Osteoblast (primary cell): ENCODE results near the gene OR10T2. TPM values are rescaled to one million over a fixed set of nuclear protein-coding genes. Genes with fewer than 3 reads are reported as not detected.
"Not testable (repeated sequence)": the region's sequence is repeated elsewhere in the genome, so short reads cannot be mapped to it uniquely, and the experiment has no call there.

ENCODE experiments used
- DNase-seq: peaks from one replicate; pipeline ENCODE4 v3.0.0; 2011; ENCODE audit warnings: low spot score, mixed read lengths; ENCODE audit not compliant: insufficient read length; ENCODE audit errors: missing footprints
- H2AFZ ChIP-seq: 2 replicates; pipeline ENCODE4 v1.6.0; 2011; ENCODE audit warnings: mild to moderate bottlenecking, low read length
- H3K27ac ChIP-seq: 2 replicates; pipeline ENCODE4 v1.5.1; 2011; ENCODE audit warnings: mild to moderate bottlenecking, low read depth, low read length, moderate library complexity
- H3K27me3 ChIP-seq: 2 replicates; pipeline ENCODE4 v1.6.0; 2012; ENCODE audit warnings: mild to moderate bottlenecking, control low read depth, inconsistent platforms, low read length, moderate library complexity; ENCODE audit not compliant: insufficient read depth
- H3K36me3 ChIP-seq: 2 replicates; pipeline ENCODE4 v1.5.1; 2011; ENCODE audit warnings: mild to moderate bottlenecking, low read length, control low read depth, moderate library complexity; ENCODE audit not compliant: insufficient read depth
- H3K4me1 ChIP-seq: 2 replicates; pipeline ENCODE4 v1.5.1; 2011; ENCODE audit warnings: mild to moderate bottlenecking, low read length, control low read depth, moderate library complexity; ENCODE audit not compliant: insufficient read depth
- H3K4me2 ChIP-seq: 2 replicates; pipeline ENCODE4 v1.6.0; 2011; ENCODE audit warnings: mild to moderate bottlenecking, low read length; ENCODE audit not compliant: insufficient read depth
- H3K4me3 ChIP-seq: fragments of 200-600 bp; sonication (generic); 3 replicates; pipeline ENCODE4 v1.5.1; 2012; ENCODE audit warnings: mild to moderate bottlenecking, low read length, inconsistent platforms; ENCODE audit not compliant: insufficient read depth
- H3K79me2 ChIP-seq: 2 replicates; pipeline ENCODE4 v1.6.0; 2012; ENCODE audit warnings: mild to moderate bottlenecking, low read length, control low read depth, inconsistent platforms; ENCODE audit not compliant: insufficient read depth
- H3K9me3 ChIP-seq: 2 replicates; pipeline ENCODE4 v1.5.1; 2011; ENCODE audit warnings: low read depth, low read length, control low read depth
- H4K20me1 ChIP-seq: 2 replicates; pipeline ENCODE4 v1.6.0; 2012; ENCODE audit warnings: mild to moderate bottlenecking, low read length, control low read depth; ENCODE audit not compliant: insufficient read depth
- CTCF ChIP-seq: IDR thresholded peaks from 2 replicates; pipeline ENCODE4 v1.5.1; 2011; ENCODE audit warnings: mild to moderate bottlenecking, low read depth, low read length, moderate library complexity; ENCODE audit errors: extremely low read depth
- total RNA-seq: library from RNA; depleted of rRNA; stranded (reverse); fragments of >200 nt; gene quantifications from 2 replicates; pipeline ENCODE4 v1.2.3, GENCODE V29; 2012

Gene OR10T2
- total RNA-seq, result not detected in 2 replicates

DNA sequence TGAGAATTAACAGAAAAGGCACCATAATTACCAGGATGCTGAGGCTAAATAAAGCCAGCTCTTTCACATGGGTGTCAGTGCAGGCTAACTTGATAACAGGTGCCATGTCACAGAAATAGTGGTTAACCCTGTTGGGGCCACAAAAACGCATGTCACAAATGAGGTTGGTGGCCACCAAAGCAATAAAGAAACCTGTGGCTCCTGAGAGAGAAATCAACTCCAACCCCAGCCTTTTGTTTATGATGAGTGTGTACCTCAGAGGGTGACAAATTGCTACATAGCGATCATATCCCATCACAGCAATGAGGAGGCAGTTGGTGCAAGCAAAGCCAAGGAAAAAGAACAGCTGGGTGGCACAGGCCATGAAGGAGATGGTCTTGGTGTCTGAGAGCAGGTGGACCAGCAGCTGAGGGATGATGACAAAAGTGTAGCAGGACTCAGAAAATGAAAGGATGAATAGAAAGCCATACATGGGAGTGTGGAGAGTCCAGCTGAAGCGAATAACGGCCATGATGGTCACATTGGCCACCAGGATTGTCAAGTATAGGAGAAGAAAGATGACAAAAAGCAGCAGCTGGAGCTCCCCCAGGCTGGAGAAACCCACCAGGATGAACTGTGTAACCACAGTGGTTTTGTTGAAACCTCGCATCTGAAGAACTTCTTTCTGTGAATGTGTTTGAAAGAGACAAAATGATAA is at the start of gene OR10T2:
TSS of gene OR10T2 (minus strand) at position 649 of the 697 bp plus-strand sequence. CDS start at position 649, 0 bp downstream.
- no peak for DNase-seq

DNA sequence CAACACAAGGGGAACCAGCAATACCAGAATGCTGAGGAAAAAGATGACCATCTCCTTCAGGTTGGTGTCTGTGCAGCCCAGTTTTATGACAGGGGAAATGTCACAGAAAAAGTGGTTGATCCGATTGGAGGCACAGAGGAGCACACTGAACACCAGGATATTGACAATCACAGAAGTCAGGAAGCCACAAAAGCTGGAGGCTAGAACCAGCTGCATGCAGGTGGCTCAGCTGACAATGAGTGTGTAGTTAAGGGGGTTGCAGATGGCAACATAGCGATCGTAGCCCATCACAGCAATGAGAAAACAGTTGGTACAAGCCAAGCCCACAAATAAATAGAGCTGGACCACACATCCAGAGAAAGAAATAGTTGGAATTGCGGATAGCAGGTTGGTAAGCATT is 46.1 kb upstream of the OR10T2 start:
- Histone ChIP-seq H3K27ac (no peak overlapping the region), H4K20me1 (no peaks in the 10 kb centered on the region), H3K9me3 (no peaks in the 10 kb centered on the region), H3K4me3 (no peak overlapping the region), H3K79me2 (no peaks in the 10 kb centered on the region), H3K4me1 (no peaks in the 10 kb centered on the region), H3K4me2 (no peak overlapping the region), H3K27me3 (no peaks in the 10 kb centered on the region), H2AFZ (no peak overlapping the region), H3K36me3 (no peaks in the 10 kb centered on the region)
- DNase-seq, result no peak
- no peak for TF ChIP-seq CTCF

More for the DNA sequence above, at the start of gene OR10T2:
- no peaks in the 10 kb centered on the region for H4K20me1 ChIP-seq
- H3K27me3 ChIP-seq, result no peaks in the 10 kb centered on the region
- no peak within 1 kb of the TSS for H2AFZ ChIP-seq
- H3K4me2 ChIP-seq, result no peak within 1 kb of the TSS
- no peak for TF ChIP-seq CTCF
- H3K4me1 ChIP-seq, result no peaks in the 10 kb centered on the region
- H3K27ac ChIP-seq, result no peak within 1 kb of the TSS
- H3K36me3 ChIP-seq, result no peaks in the 10 kb centered on the region
- no peaks in the 10 kb centered on the region for H3K9me3 ChIP-seq
- H3K79me2 ChIP-seq, result no peaks in the 10 kb centered on the region
- no peak within 1 kb of the TSS for H3K4me3 ChIP-seq

DNA sequence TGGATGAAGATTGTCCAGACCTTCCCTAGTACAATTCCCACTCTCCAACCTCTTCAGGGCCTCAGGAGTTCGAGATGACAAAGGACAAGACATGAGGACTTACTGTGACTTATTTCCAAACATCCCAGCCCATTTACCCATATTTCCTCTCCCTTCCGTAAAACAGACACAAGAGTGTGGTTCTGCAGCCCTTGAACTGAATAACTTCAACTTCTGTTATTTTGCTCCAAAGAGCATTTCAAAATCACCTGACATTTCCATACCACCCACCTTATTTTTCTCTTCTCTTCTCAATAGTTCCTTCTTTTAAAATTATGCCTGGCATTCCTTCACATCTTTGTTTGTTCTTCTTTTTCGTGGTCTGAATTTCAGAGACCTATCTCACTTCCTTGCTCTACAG is 35.5 kb upstream of the OR10T2 start:
- no peaks in the 10 kb centered on the region for H3K9me3 ChIP-seq
- no peak overlapping the region for H2AFZ ChIP-seq
- H3K4me1 ChIP-seq, result no peaks in the 10 kb centered on the region
- H3K27me3 ChIP-seq, result no peaks in the 10 kb centered on the region
- H3K36me3 ChIP-seq, result no peaks in the 10 kb centered on the region
- H3K79me2 ChIP-seq, result no peaks in the 10 kb centered on the region
- no peak overlapping the region for H3K4me3 ChIP-seq
- H3K27ac ChIP-seq, result no peak overlapping the region
- no peak overlapping the region for H3K4me2 ChIP-seq
- no peak for TF ChIP-seq CTCF
- H4K20me1 ChIP-seq, result no peaks in the 10 kb centered on the region
- DNase-seq, result no peak

- H3K4me3 ChIP-seq, H3K9me3 ChIP-seq, H3K36me3 ChIP-seq, H3K4me1 ChIP-seq, H4K20me1 ChIP-seq, H3K27ac ChIP-seq, H3K4me2 ChIP-seq, H2AFZ ChIP-seq, H3K27me3 ChIP-seq, H3K79me2 ChIP-seq, DNase-seq: not testable (repeated sequence)
Observed at GRCh38 chr1:158430163-158430562, 30.9 kb upstream of the OR10T2 start.
